Peyer's patch (tissue), 4 donors: Measurements from ENCODE around the gene PCGF1.

Source experiments
- CTCF ChIP-seq, 6 experiments: fragments of 450-650 bp in 4 of 6; fragments of 200-600 bp in 2 of 6; sonication (generic) in 1 of 6; IDR thresholded peaks; one replicate each; pipeline ENCODE4 v1.5.1; 2017 to 2019; ENCODE audit warnings: antibody characterized with exemption in 6 of 6, mild to moderate bottlenecking in 3 of 6, moderate library complexity in 1 of 6
- POLR2A ChIP-seq, 2 donors: fragments of 450-650 bp; IDR thresholded peaks; one replicate each; pipeline ENCODE4 v1.5.1; 2017; ENCODE audit warnings: antibody characterized with exemption in 2 of 2, mild to moderate bottlenecking in 2 of 2, moderate library complexity in 2 of 2

DNA sequence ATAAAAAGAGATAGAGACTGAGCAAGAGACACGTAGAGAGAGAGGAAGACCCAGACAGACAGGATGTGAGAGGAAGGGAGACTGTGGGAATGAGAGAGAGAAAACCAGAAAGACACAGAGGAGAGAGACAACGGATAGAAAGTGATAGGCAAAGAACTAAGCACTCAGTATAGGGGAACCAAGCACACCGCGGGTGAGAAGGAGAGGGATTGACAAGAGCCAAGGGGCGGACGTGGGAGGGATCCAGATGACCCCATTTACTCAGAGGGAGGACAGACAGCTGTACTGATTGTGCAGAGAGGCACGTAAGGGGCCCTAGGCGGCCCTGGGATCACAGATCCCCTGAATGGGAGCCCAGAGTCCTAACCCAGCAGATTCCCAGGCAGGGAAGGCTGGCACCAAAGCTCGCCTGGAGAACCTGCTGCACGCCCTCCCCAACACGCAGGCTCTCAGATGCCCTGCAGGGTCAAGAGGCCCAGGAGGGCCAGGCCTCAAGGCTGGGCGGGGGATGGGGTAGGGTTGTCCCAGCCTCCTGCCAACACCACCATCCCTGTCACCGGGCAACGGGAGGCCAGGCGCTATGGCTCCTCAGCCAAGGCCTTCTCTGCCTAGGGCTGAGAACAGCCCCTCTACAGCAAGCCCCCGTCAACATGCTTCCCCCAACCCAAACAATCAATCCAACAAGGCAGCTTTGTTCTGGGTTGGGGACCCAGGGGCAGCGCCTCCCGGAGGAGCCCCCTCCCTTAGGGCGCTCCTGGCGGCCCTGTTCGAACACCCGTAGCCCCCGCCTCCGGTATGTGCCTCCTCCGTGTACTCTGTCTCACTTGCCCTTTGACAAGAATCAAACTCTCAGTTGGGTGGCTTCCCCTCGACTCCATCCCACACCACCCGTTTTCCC is 45.7 kb upstream of the PCGF1 start:
- no peak for TF ChIP-seq CTCF (IDR thresholded peaks at IDR 0.05)
- TF ChIP-seq POLR2A (IDR thresholded peaks at IDR 0.05) = no peak
